Natural killer cell treated with Interleukin-12 subunit alpha and Interleukin-12 subunit beta and Interleukin-15 and Interleukin-18, amount 100 ng/mL, for 72 hours (primary cell): ENCODE results near the gene HOMEZ. TPM values are rescaled to one million over a fixed set of nuclear protein-coding genes. Genes with fewer than 3 reads are reported as not detected.

Experiments
- ATAC-seq, 2 donors: fragments of 150-1000 bp; cut with Tn5 transposase in 1 of 2; sonication (Bioruptor Pico), chemical (Tn5 transposase) in 1 of 2; 2 replicates each; pipeline ENCODE4 v1.10.0; 2021
- DNase-seq: peaks from one replicate; pipeline ENCODE4 v3.0.0; 2022; ENCODE audit warnings: low spot score
- H3K27ac Mint-ChIP-seq, 2 donors: 1 replicate in 1 of 2; 2 replicates in 1 of 2; pipeline ENCODE4 v1.8.0; 2022; ENCODE audit warnings: mixed read lengths in 2 of 2, mild to moderate bottlenecking in 1 of 2, moderate library complexity in 1 of 2
- H3K27me3 Mint-ChIP-seq, 2 donors: 1 replicate in 1 of 2; 2 replicates in 1 of 2; pipeline ENCODE4 v1.8.0; 2022; ENCODE audit warnings: mixed read lengths in 2 of 2
- H3K36me3 Mint-ChIP-seq: one replicate; pipeline ENCODE4 v1.8.0; 2022; ENCODE audit warnings: mixed read lengths
- H3K4me1 Mint-ChIP-seq, 2 donors: 1 replicate in 1 of 2; 2 replicates in 1 of 2; pipeline ENCODE4 v1.8.0; 2022; ENCODE audit warnings: low read depth in 2 of 2, mixed read lengths in 2 of 2, mild to moderate bottlenecking in 1 of 2
- H3K4me3 Mint-ChIP-seq: one replicate; pipeline ENCODE4 v1.8.0; 2022; ENCODE audit warnings: mixed read lengths
- H3K9me3 Mint-ChIP-seq: 2 replicates; pipeline ENCODE4 v1.8.0; 2022; ENCODE audit warnings: mixed read lengths
- total RNA-seq, 2 donors: library from RNA; stranded (reverse); gene quantifications; one replicate each; pipeline ENCODE4 v1.2.3, GENCODE V29; 2022

HOMEZ gene
- total RNA-seq, 2 donors from 2014 or later, result 5.8 to 7.8 TPM

GRCh38 chr14:23320584-23321571 is 34.9 kb upstream of the HOMEZ start, which contains the start of gene PABPN1:
Gene PABPN1, plus strand, starts transcription at chr14:23321457. Its CDS starts 13 bp downstream, at chr14:23321470.
- Mint-ChIP-seq H3K4me1 (peaks cover 27 to 29% of the 10 kb centered on the region in 2 donors), H3K27me3 (no peaks in the 10 kb centered on the region), H3K9me3 (no peaks in the 10 kb centered on the region), H3K27ac (peak within 1 kb of the TSS; percentile 96), H3K36me3 (peaks cover 25% of the 10 kb centered on the region), H3K4me3 (peak within 1 kb of the TSS; percentile 96)
- DNase-seq (peak; percentile 99), ATAC-seq (peak; percentile 95)

- no peaks in the 10 kb centered on the region for H3K9me3 Mint-ChIP-seq
- no peak for DNase-seq
- peak overlapping the region; percentile 96 for H3K27ac Mint-ChIP-seq
- peaks cover 23% of the 10 kb centered on the region for H3K36me3 Mint-ChIP-seq
- H3K4me1 Mint-ChIP-seq, result peaks cover 27 to 29% of the 10 kb centered on the region in 2 donors
- no peak for ATAC-seq
- H3K27me3 Mint-ChIP-seq, result no peaks in the 10 kb centered on the region
- H3K4me3 Mint-ChIP-seq, result peak overlapping the region; percentile 96
These were observed 34.0 kb upstream of the HOMEZ start for GRCh38 chr14:23319746-23320583.

- DNase-seq (no peak), ATAC-seq (no peak)
- Mint-ChIP-seq H3K4me1 (peaks cover 12 to 14% of the 10 kb centered on the region in 2 donors), H3K36me3 (peaks cover 9% of the 10 kb centered on the region), H3K9me3 (no peaks in the 10 kb centered on the region), H3K27me3 (no peaks in the 10 kb centered on the region), H3K27ac (no peak overlapping the region), H3K4me3 (no peak overlapping the region)
These were observed 30.4 kb upstream of the HOMEZ start for GRCh38 chr14:23316300-23316699.

GRCh38 chr14:23310546-23310945 is 24.6 kb upstream of the HOMEZ start:
- no peaks in the 10 kb centered on the region for H3K9me3 Mint-ChIP-seq
- no peak overlapping the region for H3K27ac Mint-ChIP-seq
- peaks cover 26 to 32% of the 10 kb centered on the region in 2 donors for H3K4me1 Mint-ChIP-seq
- ATAC-seq (no peak), DNase-seq (no peak)
- H3K4me3 Mint-ChIP-seq, result no peak overlapping the region
- no peaks in the 10 kb centered on the region for H3K36me3 Mint-ChIP-seq
- H3K27me3 Mint-ChIP-seq, result no peaks in the 10 kb centered on the region

- ATAC-seq (no peak), DNase-seq (no peak)
- no peaks in the 10 kb centered on the region for H3K9me3 Mint-ChIP-seq
- H3K27me3 Mint-ChIP-seq, result no peaks in the 10 kb centered on the region
- peak overlapping the region in 1 of 2 donors; percentile 60 for H3K27ac Mint-ChIP-seq
- peaks cover 32% of the 10 kb centered on the region in 2 donors for H3K4me1 Mint-ChIP-seq
- no peak overlapping the region for H3K4me3 Mint-ChIP-seq
- H3K36me3 Mint-ChIP-seq, result no peaks in the 10 kb centered on the region
These were observed 23.0 kb upstream of the HOMEZ start for GRCh38 chr14:23308721-23309445.

GRCh38 chr14:23307687-23308644 is 22.0 kb upstream of the HOMEZ start:
- no peaks in the 10 kb centered on the region for H3K36me3 Mint-ChIP-seq
- H3K27me3 Mint-ChIP-seq, result no peaks in the 10 kb centered on the region
- no peaks in the 10 kb centered on the region for H3K9me3 Mint-ChIP-seq
- peak overlapping the region; percentile 72 to 94 for H3K27ac Mint-ChIP-seq
- H3K4me1 Mint-ChIP-seq, result peaks cover 32 to 35% of the 10 kb centered on the region in 2 donors
- ATAC-seq (no peak), DNase-seq (no peak)
- H3K4me3 Mint-ChIP-seq, result peak overlapping the region; percentile 84

- Mint-ChIP-seq H3K27ac (peak overlapping the region; percentile 72 to 94), H3K9me3 (no peaks in the 10 kb centered on the region), H3K4me1 (peaks cover 32 to 39% of the 10 kb centered on the region in 2 donors), H3K4me3 (peak overlapping the region; percentile 84), H3K36me3 (no peaks in the 10 kb centered on the region), H3K27me3 (no peaks in the 10 kb centered on the region)
- DNase-seq (no peak), ATAC-seq (no peak)
These were observed 21.2 kb upstream of the HOMEZ start for GRCh38 chr14:23307146-23307530.

GRCh38 chr14:23306412-23307145 is 20.6 kb upstream of the HOMEZ start, which contains the start of gene BCL2L2:
Gene BCL2L2, plus strand, starts transcription at chr14:23306833. Its CDS starts 935 bp downstream, at chr14:23307768.
- peak; percentile 34 to 62 for ATAC-seq

GRCh38 chr14:23302290-23303225 is 16.6 kb upstream of the HOMEZ start, which contains the start of gene PPP1R3E:
Gene PPP1R3E, minus strand, starts transcription at chr14:23302859. Its CDS starts 283 bp downstream, at chr14:23302576.
- peak; percentile 81 for DNase-seq
- no peaks in the 10 kb centered on the region for H3K36me3 Mint-ChIP-seq
- H3K4me3 Mint-ChIP-seq, result peak within 1 kb of the TSS; percentile 99
- peak; percentile 45 to 48 for ATAC-seq
- no peaks in the 10 kb centered on the region for H3K27me3 Mint-ChIP-seq
- no peaks in the 10 kb centered on the region for H3K9me3 Mint-ChIP-seq
- peak within 1 kb of the TSS; percentile 96 to 97 for H3K27ac Mint-ChIP-seq
- H3K4me1 Mint-ChIP-seq, result peaks cover 26 to 31% of the 10 kb centered on the region in 2 donors

More at GRCh38 chr14:23306412-23307145, 20.6 kb upstream of the HOMEZ start, which contains the start of gene BCL2L2:
- DNase-seq, result peak; percentile 79
- H3K9me3 Mint-ChIP-seq, result no peaks in the 10 kb centered on the region
- peak within 1 kb of the TSS; percentile 72 to 94 for H3K27ac Mint-ChIP-seq
- no peaks in the 10 kb centered on the region for H3K36me3 Mint-ChIP-seq
- peak within 1 kb of the TSS; percentile 84 for H3K4me3 Mint-ChIP-seq
- no peaks in the 10 kb centered on the region for H3K27me3 Mint-ChIP-seq
- peaks cover 32 to 42% of the 10 kb centered on the region in 2 donors for H3K4me1 Mint-ChIP-seq

GRCh38 chr14:23301969-23302289 is 16.0 kb upstream of the HOMEZ start:
- H3K9me3 Mint-ChIP-seq, result no peaks in the 10 kb centered on the region
- H3K27me3 Mint-ChIP-seq, result no peaks in the 10 kb centered on the region
- no peaks in the 10 kb centered on the region for H3K36me3 Mint-ChIP-seq
- peak overlapping the region; percentile 96 to 97 for H3K27ac Mint-ChIP-seq
- no peak for DNase-seq
- peak; percentile 20 to 26 for ATAC-seq
- peaks cover 20 to 25% of the 10 kb centered on the region in 2 donors for H3K4me1 Mint-ChIP-seq
- peak overlapping the region; percentile 99 for H3K4me3 Mint-ChIP-seq
